CD4-positive, alpha-beta T cell treated with Interleukin-4 for 4 hours (primary cell): ENCODE measurements around the gene MYCN.
"Not testable (repeated sequence)": the region's sequence is repeated elsewhere in the genome, so short reads cannot be mapped to it uniquely, and the experiment has no call there.

Source experiments
- DNase-seq: peaks from one replicate; pipeline ENCODE4 v3.0.0-alpha.2; 2020

Gene MYCN

GRCh38 chr2:15963109-15963976, 23.0 kb downstream of the MYCN start:
- not testable (repeated sequence) for DNase-seq

DNA sequence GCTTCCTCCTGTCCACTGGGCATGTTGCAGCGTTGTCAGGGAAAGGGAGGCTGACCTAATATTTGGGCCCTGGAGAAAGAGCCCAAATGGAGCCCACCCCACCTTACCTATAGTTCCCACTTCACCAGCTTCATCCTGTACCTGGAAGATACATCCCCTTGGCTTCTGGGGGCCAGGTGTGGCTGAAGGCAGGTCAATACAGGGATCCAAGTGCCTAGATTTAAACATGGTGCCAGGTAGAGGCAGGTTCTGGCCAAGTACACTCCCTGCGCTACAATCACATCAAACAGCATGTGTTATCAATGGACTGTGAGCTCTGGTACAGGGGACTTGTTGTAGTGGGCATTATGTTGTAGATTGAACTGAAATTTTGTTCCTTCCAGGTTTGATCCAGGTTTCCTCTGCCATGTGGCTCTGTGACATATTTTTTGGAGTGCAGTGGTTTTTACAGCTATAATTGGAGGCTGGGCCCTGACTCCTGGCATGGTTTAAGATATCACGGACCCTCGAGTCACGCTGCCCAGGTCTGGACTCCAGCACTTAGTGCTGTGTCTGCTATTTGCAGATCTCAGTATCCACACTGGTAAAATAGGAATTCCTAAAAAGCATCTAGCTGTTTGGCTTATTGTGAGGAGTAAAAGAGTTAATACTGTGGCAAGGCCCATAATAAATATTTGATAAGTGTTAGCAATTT, 23.8 kb downstream of the MYCN start:
- DNase-seq = no peak

GRCh38 chr2:15964936-15965563, 24.7 kb downstream of the MYCN start:
- DNase-seq = no peak

DNA sequence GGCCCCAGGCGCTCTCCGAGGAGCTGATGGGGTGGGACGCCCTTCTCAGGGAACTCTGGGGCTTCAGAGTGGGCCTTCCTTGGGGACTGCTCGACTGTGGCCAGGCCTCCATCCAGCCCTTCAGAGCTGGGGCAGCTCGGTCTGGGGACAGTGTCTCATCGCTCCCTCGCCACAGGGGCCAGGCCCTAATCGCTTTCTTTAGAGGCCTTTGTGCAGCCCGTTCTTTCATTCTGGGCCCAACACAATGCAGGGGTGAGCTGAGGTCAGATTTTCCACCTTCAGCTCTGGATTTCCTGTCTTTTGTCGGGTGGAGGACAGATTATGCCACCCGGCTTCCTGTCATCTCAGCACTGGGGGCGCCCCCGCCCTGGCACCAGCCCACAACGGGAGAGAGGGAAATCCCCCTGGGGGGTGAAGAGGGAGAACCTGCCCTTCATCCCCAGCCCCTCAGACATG, 25.2 kb downstream of the MYCN start:
- DNase-seq = peak; percentile 6

DNA sequence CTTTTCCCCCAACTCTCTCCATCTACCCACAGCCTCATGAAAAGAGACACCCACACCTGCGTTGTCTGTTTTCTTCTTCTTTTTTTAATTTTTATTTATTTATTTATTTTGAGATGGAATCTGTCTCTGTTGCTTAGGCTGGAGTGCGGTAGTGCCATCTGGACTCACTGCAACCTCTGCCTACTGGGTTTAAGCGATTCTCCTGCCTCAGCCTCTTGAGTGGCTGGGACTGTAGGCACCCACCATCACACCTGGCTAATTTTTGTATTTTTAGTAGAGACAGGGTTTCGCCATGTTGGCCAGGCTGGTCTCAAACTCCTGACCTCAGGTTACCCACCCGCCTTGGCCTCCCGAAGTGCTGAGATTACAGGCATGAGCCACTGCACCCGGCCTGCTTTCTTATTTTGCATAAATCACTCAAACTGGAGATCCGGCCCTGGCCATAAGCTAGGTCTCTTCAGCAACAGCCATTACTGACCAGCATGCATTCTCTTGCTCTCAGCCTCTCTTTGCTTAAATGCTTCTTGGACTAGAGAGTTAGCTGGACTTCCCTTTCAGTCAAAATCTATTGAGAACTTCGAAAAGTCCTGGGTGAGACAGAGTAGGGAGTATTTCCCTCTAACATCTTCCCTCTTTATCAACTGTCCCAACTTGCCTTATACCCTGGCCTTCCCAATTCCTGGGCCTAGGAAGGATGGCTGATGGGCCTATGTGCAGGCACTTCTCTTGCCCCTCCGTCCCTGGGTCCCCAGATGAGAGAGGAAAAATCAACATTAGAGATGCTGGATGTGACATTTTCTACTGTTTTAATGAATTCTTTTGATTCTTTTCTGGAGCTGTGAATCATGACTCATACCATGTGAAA, 27.3 kb downstream of the MYCN start:
- no peak for DNase-seq

- DNase-seq = no peak
Observed at GRCh38 chr2:15968280-15969178, 28.2 kb downstream of the MYCN start.

DNA sequence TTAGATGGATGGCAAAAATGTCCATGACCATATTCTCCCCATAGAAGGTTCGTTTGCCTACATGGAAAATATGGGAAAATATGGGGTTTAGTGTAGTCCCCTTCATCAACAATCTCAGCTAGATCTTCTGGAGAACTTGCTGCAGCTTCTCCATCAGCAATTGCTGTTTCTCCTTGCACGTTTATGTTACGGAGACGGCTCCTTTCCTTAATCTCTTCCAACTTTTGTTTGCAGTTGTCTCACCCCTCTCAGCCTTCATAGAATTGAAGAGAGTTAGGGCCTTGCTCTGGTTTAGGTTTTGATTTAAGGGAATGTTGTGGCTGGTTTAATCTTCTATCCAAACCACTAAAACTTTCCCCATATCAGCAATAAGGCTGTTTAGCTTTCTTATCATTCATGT, 28.9 kb downstream of the MYCN start:
- DNase-seq = no peak

DNA sequence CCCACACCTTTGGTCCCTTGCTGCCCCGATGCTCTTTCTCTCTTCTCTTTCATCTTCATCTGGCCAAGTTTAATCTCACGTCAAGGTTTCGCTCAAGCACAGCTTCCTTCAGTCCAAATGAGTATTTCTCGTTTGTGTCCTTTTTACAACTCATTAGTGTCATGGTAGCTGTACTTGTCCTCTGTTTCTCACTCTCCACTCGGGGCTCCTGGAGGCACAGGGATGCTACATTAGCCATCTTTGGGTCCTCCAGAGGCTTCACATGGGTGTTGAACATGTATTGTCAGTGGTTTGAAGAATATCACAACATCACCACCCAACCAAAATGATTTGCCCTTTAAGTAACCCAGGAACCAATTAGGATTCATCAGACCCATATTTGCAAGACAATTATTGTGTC, 30.4 kb downstream of the MYCN start:
- no peak for DNase-seq

- DNase-seq = no peak
Observed at GRCh38 chr2:15971351-15971750, 31.0 kb downstream of the MYCN start.

DNA sequence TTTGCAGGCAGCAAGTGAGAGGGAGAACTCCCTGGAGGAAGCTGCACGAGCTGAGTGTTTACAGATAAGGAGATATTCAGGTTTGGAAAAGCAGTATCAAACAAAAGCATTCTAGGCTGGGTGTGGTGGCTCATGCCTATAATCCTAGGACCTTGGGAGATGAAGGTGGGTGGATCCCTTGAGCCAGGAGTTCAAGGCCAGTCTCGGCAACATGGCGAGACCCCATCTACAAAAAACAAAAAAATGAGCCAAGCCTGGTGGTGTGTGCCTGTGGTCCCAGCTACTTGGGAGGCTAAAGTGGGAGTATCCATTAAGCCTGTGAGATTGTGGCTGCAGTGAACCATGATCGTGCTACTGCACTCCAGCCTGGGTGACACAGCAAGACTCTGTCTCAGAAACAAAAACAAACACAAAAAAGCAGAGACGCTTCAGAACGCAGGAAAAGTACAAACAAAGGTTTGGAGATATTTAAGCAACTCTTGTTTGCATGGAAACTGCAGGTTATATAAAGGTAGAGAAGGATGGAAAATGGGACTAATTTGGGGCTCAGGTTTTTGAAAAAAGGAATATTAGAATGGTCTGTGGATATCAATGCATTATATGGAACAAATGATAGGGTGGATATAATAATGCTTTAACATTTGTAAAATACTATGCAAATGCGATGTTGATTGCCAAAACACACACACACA, 31.6 kb downstream of the MYCN start:
- no peak for DNase-seq

GRCh38 chr2:15973481-15974401, 33.4 kb downstream of the MYCN start:
- DNase-seq = no peak

DNA sequence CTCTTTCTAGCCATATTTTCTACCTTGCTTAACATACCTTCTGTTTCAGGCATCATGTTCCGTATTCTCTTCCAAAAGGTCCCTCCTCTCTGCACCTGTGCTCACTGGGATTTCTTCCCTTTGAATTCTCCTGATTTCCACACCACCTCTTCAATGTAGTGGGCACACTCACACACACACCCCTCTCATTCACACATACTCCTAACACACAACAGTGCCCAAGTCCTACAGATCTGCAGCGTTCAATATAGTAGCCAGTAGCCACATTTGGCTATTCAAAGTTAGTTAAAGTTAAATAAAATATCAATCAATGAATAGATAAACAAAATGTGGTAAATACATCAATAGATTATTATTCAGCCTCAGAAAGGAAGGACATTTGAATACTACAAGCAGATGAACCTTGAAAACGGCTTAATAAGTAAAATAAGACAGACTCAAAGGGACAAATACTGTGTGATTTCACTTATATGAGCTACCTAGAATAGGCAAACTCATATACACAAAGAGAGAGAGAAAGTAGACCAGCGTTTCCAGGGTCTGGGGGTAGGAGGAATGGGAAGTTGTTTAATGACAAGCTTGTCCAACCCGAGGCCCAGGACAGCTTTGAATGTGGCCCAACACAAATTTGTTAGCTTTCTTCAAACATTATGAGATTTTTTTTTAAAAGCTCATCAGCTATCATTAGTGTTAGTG, 34.4 kb downstream of the MYCN start:
- no peak for DNase-seq

- DNase-seq = no peak
Observed at GRCh38 chr2:15975261-15975600, 34.9 kb downstream of the MYCN start.

GRCh38 chr2:15975676-15976075, 35.3 kb downstream of the MYCN start:
- no peak for DNase-seq

DNA sequence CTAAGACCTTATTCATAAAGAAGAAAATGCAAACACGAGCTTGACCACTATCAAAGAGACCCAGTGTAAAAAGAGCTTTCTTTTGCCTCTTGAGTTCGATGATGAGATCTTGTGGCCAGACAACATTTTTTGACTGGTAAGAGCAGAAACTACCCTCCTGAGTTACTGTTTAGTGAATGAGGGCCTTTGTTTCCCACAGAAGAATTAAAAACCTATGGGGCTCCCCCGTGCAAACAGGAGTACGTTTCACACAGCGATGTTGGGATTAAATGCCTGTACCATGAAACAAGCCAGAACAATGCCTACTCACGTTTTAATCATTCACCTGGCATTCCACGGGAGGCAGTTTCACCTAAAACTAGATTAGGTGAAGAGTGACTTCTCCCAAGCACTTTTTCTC, 36.0 kb downstream of the MYCN start:
- DNase-seq = no peak

GRCh38 chr2:15979051-15979758, 38.9 kb downstream of the MYCN start:
- DNase-seq = no peak

- no peak for DNase-seq
Observed at GRCh38 chr2:15979759-15980604, 39.6 kb downstream of the MYCN start.

DNA sequence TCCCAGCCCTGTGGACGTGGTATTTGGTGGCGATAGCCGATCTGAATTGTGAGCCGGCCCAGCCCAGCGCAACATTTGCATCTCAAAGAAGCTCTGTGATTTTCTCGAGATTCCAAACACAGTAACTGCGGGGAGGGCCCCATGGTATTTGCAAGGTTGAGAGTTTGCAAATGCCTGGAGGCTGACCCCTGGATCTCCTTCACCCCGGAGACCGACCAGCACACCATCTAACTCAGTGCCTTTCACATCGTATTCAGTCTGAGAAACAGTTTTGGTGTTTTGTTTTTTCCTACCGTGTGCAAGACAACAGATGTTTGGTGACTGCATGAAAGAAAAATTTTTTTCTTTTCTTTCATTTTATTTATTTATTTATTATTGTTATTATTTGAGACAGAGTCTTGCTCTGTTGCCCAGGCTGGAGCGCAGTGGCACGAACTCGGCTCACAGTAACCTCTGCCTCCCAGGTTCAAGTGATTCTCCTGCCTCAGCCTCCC, 40.3 kb downstream of the MYCN start:
- no peak for DNase-seq
